HG03064 (cell line): ENCODE measurements around the gene OSBPL10.
"Not testable (repeated sequence)": the region's sequence is repeated elsewhere in the genome, so short reads cannot be mapped to it uniquely, and the experiment has no call there.

ENCODE experiments used
- ATAC-seq: cut with Tn5 transposase; IDR thresholded peaks from one replicate; pipeline ENCODE4 v1.9.1; 2021; ENCODE audit warnings: low read depth; ENCODE audit not compliant: unreplicated experiment

The OSBPL10 gene

GRCh38 chr3:31992995-31993394 lies 11.9 kb upstream of the OSBPL10 start:
- not testable (repeated sequence) for ATAC-seq

GRCh38 chr3:31988271-31988670 lies 7.2 kb upstream of the OSBPL10 start:
- ATAC-seq: no peak

GRCh38 chr3:31985831-31986230 lies 4.8 kb upstream of the OSBPL10 start:
- no peak for ATAC-seq

GRCh38 chr3:31984321-31984720 lies 3.3 kb upstream of the OSBPL10 start:
- ATAC-seq: no peak

GRCh38 chr3:31980530-31981205 lies 394 bp downstream of the OSBPL10 start:
- no peak for ATAC-seq

- ATAC-seq: no peak
Measured at GRCh38 chr3:31979001-31979697, 1.9 kb downstream of the OSBPL10 start.

- no peak for ATAC-seq
Measured at GRCh38 chr3:31978553-31978952, 2.5 kb downstream of the OSBPL10 start.

- no peak for ATAC-seq
Measured at GRCh38 chr3:31977736-31978135, 3.3 kb downstream of the OSBPL10 start.

- ATAC-seq: no peak
Measured at GRCh38 chr3:31976302-31976701, 4.8 kb downstream of the OSBPL10 start.

- no peak for ATAC-seq
Measured at GRCh38 chr3:31974964-31975363, 6.1 kb downstream of the OSBPL10 start.

- no peak for ATAC-seq
Measured at GRCh38 chr3:31974471-31974870, 6.6 kb downstream of the OSBPL10 start.

- ATAC-seq: no peak
Measured at GRCh38 chr3:31973837-31974236, 7.2 kb downstream of the OSBPL10 start.

GRCh38 chr3:31973081-31973480 lies 8.0 kb downstream of the OSBPL10 start:
- no peak for ATAC-seq

- ATAC-seq: no peak
Measured at GRCh38 chr3:31971607-31972006, 9.5 kb downstream of the OSBPL10 start.

- no peak for ATAC-seq
Measured at GRCh38 chr3:31968927-31969418, 12.1 kb downstream of the OSBPL10 start.

- no peak for ATAC-seq
Measured at GRCh38 chr3:31968369-31968926, 12.6 kb downstream of the OSBPL10 start.

- ATAC-seq: no peak
Measured at GRCh38 chr3:31967592-31967991, 13.5 kb downstream of the OSBPL10 start.

- ATAC-seq: no peak
Measured at GRCh38 chr3:31966978-31967591, 14.0 kb downstream of the OSBPL10 start.

GRCh38 chr3:31962801-31963205 lies 18.3 kb downstream of the OSBPL10 start:
- ATAC-seq: no peak

- ATAC-seq: no peak
Measured at GRCh38 chr3:31960793-31961431, 20.1 kb downstream of the OSBPL10 start.
